VCaP (cell line): ENCODE data around the gene EPB41L5.

ENCODE experiments used
- H3K27ac ChIP-seq: fragments of 450-650 bp; 2 replicates; pipeline ENCODE4 v1.5.1; 2017
- TF ChIP-seq, protein P1 (sequence below): fragments of 450-650 bp; conservative IDR thresholded peaks from 2 replicates; pipeline ENCODE4 v1.5.1; 2017; ENCODE audit warnings: mild to moderate bottlenecking, moderate library complexity

Gene EPB41L5

DNA sequence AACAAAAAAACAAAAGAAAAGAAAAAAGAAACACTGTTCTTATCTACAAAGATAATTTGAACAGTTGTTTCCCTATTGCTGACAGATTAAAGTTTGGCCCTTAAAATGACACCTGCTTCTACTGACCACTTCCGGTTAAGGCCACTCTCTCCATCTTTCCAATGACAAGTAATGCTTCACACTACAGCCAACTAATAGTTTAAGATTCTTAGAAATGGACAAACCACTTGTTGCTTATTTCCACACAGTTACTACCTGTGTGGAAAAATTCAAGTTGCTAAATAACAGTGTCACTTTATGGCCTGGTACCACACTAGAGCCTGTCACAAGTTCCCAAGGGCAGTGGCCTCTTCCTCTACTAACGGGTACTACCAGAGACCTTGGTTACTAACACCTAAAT is 207.9 kb downstream of the EPB41L5 start:
- no peak overlapping the region for H3K27ac ChIP-seq
- TF ChIP-seq, protein P1, sequence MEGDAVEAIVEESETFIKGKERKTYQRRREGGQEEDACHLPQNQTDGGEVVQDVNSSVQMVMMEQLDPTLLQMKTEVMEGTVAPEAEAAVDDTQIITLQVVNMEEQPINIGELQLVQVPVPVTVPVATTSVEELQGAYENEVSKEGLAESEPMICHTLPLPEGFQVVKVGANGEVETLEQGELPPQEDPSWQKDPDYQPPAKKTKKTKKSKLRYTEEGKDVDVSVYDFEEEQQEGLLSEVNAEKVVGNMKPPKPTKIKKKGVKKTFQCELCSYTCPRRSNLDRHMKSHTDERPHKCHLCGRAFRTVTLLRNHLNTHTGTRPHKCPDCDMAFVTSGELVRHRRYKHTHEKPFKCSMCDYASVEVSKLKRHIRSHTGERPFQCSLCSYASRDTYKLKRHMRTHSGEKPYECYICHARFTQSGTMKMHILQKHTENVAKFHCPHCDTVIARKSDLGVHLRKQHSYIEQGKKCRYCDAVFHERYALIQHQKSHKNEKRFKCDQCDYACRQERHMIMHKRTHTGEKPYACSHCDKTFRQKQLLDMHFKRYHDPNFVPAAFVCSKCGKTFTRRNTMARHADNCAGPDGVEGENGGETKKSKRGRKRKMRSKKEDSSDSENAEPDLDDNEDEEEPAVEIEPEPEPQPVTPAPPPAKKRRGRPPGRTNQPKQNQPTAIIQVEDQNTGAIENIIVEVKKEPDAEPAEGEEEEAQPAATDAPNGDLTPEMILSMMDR, result no peak

DNA sequence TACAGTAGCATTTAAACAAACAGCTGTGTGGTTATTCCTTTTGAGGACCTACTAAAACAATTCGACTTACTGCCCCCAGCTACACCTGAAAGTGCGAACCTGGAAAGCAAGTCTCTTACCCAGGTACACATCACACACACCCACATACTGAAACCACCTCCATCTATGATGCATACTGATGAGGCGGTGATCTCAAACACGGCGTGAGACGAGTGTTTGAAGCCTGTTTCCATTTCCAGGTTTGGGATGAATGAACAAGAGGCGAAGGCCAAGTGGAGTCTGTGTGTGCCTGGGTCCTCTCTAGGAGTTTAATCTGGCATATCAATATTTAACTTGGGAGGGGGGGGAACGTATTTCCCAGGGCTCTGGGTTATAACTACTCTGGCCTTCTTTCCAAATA is 208.7 kb downstream of the EPB41L5 start:
- TF ChIP-seq, protein P1, result no peak
- H3K27ac ChIP-seq, result no peak overlapping the region

DNA sequence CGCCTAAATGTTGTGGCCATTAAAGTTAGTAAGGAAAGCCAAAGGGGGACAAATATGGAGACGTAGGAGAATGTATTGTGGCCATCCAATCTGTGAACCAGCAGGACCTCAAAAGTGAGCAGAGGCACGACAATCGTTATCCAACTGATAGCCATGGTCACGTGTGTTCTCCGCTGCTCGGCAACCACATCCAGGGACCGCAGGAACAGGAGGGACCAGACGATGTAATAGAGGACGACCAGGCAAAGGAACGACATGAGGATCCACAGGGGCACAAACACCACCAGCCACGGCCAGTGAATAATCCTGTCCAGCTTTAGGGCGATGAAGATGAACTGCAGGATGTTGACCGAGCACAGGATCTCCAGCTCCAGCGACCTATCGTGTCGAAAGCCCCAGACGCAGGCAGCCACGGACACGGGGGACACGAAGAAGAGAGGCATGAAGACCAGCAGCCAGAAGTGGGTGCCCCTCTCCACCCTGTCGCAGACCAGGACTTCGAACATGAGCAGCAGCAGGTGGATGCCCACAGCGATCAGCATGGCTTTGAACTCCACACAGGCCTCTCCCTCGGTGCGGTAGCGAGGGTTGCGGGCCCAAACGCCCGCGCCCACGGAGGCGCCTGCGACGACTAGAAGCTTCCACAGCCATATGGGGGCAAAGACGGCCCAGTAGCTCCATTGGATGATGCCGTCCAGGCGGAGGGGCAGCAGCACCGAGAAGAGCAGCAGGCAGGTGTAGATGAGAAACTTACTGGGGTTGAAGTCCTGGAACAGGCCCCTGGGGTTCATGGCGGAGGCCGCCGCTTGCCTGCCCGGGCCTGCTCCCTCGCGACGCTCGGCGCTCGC is 209.5 kb downstream of the EPB41L5 start:
- H3K27ac ChIP-seq, result peak overlapping the region; percentile 79
- TF ChIP-seq, protein P1, result no peak

DNA sequence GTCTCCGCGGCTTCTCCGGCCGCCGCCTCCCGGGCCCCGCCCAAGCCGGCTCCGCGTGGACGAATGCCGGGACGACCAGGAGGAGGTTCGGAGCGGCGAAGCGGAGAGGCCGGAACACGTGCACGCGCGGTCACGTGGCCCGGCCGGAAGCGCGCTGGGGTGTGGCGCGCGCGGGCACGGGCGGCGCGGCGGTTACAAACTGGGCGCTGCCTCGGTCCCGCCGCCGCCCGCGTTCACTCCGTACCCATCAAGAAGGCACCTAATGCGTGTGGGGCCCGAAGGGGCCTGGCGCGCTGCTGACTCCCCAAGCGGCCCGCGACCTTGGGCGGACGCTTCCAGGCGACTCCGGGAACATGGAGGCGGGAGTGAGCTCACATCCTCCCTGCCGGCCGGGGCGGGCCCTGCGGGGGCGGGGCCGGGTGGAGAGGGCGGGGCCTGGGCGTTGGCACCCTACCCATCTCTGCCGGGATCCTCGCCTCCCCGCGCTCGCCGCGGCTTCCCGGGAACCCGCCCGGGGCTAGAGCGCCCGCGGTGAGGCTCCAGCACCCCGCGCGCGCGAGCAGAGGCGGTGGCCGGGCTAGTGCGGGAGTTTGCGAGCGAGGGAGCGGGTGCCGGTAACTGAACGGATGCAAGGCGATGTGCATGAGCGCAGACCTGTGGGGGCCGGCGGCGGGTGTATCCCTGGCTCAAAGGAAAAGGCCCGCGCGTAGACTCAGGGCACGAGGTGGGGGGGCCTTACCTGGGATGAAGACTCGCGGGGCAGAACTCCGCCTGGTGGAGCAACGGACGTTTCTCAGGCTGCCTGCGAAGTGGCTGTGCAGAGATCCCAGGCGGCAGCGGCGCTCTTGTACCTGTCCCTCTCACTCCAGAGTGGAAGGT is 210.4 kb downstream of the EPB41L5 start, which contains the start of gene TMEM185B:
TMEM185B (minus strand) TSS at position 367 of the 879 bp plus-strand sequence. CDS start 424 bp downstream, outside the sequence.
- H3K27ac ChIP-seq, result peak within 1 kb of the TSS; percentile 79

DNA sequence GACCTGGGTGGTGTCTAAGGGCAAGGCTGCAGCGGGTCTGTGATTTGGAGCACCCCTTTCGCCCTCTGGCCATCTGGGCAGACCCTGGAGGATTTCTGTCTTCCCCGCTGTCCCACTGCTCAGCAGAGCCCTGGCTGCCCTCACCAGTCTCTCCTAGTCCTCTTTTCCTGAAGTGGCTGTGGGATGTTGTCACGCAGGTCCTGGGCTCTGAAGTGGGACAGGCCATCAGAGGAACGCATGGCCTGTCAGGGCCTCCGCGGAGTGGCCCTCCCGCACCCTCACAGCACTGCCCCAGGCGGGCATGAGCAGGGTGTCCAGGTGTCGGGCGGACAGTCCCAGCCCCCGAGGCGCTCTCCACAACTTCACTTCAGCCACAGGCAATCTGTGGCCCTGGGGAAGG is 211.4 kb downstream of the EPB41L5 start:
- TF ChIP-seq, protein P1, result no peak
- H3K27ac ChIP-seq, result peak overlapping the region; percentile 79

More for the DNA sequence above, 210.4 kb downstream of the EPB41L5 start, which contains the start of gene TMEM185B:
- TF ChIP-seq, protein P1, result peak; percentile 68

DNA sequence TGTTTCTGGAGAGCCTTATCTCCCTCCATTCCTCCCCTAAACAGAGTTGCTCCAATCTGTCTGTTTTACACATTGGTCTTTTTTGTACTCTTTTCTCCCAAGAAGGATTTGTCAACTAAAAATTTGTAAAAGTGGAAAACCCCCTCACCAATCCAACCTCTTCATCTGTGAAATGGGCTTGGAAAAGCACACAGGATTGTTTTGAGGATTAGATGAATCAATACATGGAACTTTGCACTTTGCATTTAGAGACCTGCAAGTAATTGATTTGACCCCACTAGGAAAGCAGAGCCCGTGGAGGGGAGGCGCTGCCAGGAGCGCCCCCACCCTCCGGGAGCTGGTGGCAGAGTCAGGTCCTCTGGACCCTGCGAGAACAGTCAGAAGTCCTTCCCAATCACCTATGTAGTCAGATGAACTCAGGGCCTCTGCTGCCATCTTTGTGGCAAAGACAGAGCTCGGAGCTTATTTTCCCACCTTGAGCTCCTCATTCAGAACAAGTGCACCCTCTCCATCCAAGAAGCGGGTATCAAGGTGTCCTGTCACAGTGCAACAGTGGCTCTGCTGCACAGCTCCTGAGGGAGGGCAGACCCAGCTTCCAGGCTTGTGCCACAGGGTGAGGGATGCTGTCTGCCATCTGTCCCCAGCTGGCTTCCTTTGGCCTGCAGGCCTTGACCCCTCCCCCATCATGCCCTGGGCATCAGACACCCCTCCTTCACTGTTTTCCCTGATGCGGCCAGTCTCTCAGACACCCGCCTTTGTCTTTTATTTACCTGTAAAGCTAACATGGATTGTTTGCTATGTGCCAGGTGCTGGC is 212.1 kb downstream of the EPB41L5 start:
- H3K27ac ChIP-seq, result peak overlapping the region; percentile 79; the same call in 1 of the 2 replicates
- TF ChIP-seq, protein P1, result no peak
